ENCODE measurements around the gene KIF13A. TPM values are rescaled to one million over a fixed set of nuclear protein-coding genes. Genes with fewer than 3 reads are reported as not detected.

The KIF13A gene
- total RNA-seq, 2 donors from 2014 or later, result 35.3 to 45.0 TPM

GRCh38 chr6:17836293-17836692 is 151.1 kb downstream of the KIF13A start:
- 86 to 100% methylated on average over 1 to 2 of the region's 2 CpGs for WGBS, 2 experiments (ENCODE audit: insufficient coverage in 1 of 2, insufficient read length in 1 of 2)
- Histone ChIP-seq H3K27ac (ENCODE audit: low read depth, low read length) (no peak overlapping the region), H3K4me1 (ENCODE audit: control insufficient read depth, insufficient read depth, low read length) (no peaks in the 10 kb centered on the region), H3K36me3 (ENCODE audit: control insufficient read depth, insufficient read depth, low read length) (peaks cover 43% of the 10 kb centered on the region), H3K9me3 (ENCODE audit: control insufficient read depth, low read length) (no peaks in the 10 kb centered on the region), H3K4me3 (ENCODE audit: low read length) (no peak overlapping the region), H3K9ac (ENCODE audit: extremely low read depth, low read length, poor library complexity, severe bottlenecking) (no peak overlapping the region), H3K27me3 (ENCODE audit: control insufficient read depth, insufficient read depth, low read length, poor library complexity, severe bottlenecking) (no peaks in the 10 kb centered on the region)
- H3K27me3 Mint-ChIP-seq (ENCODE audit: insufficient read depth), result no peaks in the 10 kb centered on the region
- no peaks in the 10 kb centered on the region for H3K9me3 Mint-ChIP-seq
- no peak overlapping the region for H3K27ac Mint-ChIP-seq
- no peak for DNase-seq
- no peak overlapping the region for H3K4me3 Mint-ChIP-seq
- H3K4me1 Mint-ChIP-seq, result no peaks in the 10 kb centered on the region
- TF ChIP-seq CTCF (conservative IDR thresholded peaks at IDR 0.05), result no peak
- H3K36me3 Mint-ChIP-seq (ENCODE audit: low read depth), result peaks cover 40% of the 10 kb centered on the region

DNA sequence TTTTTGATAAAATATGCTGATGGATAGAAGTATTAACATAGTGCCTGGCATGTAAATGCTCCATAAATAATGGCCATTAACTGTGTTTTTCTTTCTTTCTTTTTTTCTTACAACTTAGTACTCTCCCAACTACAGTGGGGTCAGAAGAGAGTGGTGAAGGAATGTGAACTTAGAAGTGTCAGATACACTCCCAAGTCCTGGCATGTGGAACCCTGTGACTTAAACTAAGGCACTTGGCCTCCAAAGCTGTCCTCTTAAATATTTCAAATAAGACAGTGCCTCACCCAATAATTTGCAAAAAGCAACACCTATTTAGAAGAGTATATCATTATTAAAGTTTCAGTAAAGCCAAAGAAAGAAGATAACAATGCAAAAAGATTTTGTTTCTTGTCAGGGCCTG is 151.7 kb downstream of the KIF13A start:
- H3K27me3 Mint-ChIP-seq (ENCODE audit: insufficient read depth), result no peaks in the 10 kb centered on the region
- H3K9ac ChIP-seq (ENCODE audit: extremely low read depth, low read length, poor library complexity, severe bottlenecking), result no peak overlapping the region
- H3K27ac ChIP-seq (ENCODE audit: low read depth, low read length), result no peak overlapping the region
- peaks cover 48% of the 10 kb centered on the region for H3K36me3 ChIP-seq (ENCODE audit: control insufficient read depth, insufficient read depth, low read length)
- DNase-seq, result peak; percentile 7
- H3K9me3 Mint-ChIP-seq, result no peaks in the 10 kb centered on the region
- peaks cover 42% of the 10 kb centered on the region for H3K36me3 Mint-ChIP-seq (ENCODE audit: low read depth)
- no peak overlapping the region for H3K4me3 ChIP-seq (ENCODE audit: low read length)
- no peaks in the 10 kb centered on the region for H3K4me1 Mint-ChIP-seq
- H3K9me3 ChIP-seq (ENCODE audit: control insufficient read depth, low read length), result no peaks in the 10 kb centered on the region
- H3K4me3 Mint-ChIP-seq, result no peak overlapping the region
- no peaks in the 10 kb centered on the region for H3K27me3 ChIP-seq (ENCODE audit: control insufficient read depth, insufficient read depth, low read length, poor library complexity, severe bottlenecking)
- no peak for TF ChIP-seq CTCF (conservative IDR thresholded peaks at IDR 0.05)
- H3K27ac Mint-ChIP-seq, result no peak overlapping the region
- H3K4me1 ChIP-seq (ENCODE audit: control insufficient read depth, insufficient read depth, low read length), result no peaks in the 10 kb centered on the region

DNA sequence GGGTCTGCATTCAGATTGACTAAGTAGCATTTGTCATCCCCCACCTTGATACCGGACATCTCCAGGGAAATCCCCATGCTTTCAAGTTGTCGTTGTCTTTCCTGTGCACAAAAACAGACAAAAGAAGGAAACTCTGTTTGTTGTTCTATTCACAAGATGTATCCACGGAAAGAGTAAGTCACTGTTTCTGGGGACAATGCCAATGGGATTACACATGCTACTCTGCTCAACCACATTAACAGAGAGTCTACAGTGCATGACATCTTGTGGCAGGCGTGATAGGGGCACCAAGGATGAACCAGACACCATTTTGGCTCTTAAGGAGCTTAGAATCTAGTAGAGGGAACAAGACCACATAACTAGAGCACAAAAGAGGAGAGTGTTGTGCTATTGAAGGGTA is 156.3 kb downstream of the KIF13A start:
- Histone ChIP-seq H3K27ac (ENCODE audit: low read depth, low read length) (no peak overlapping the region), H3K36me3 (ENCODE audit: control insufficient read depth, insufficient read depth, low read length) (peaks cover 63% of the 10 kb centered on the region), H3K4me3 (ENCODE audit: low read length) (no peak overlapping the region), H3K9ac (ENCODE audit: extremely low read depth, low read length, poor library complexity, severe bottlenecking) (no peak overlapping the region), H3K27me3 (ENCODE audit: control insufficient read depth, insufficient read depth, low read length, poor library complexity, severe bottlenecking) (no peaks in the 10 kb centered on the region), H3K4me1 (ENCODE audit: control insufficient read depth, insufficient read depth, low read length) (peaks cover 8% of the 10 kb centered on the region), H3K9me3 (ENCODE audit: control insufficient read depth, low read length) (no peaks in the 10 kb centered on the region)
- peaks cover 50% of the 10 kb centered on the region for H3K36me3 Mint-ChIP-seq (ENCODE audit: low read depth)
- peak; percentile 18 for DNase-seq
- 83 to 84% methylated on average over 4 of the region's 4 CpGs for WGBS, 2 experiments (ENCODE audit: insufficient coverage in 1 of 2, insufficient read length in 1 of 2)
- H3K4me3 Mint-ChIP-seq, result no peak overlapping the region
- H3K27me3 Mint-ChIP-seq (ENCODE audit: insufficient read depth), result no peaks in the 10 kb centered on the region
- no peak overlapping the region for H3K27ac Mint-ChIP-seq
- peaks cover 6% of the 10 kb centered on the region for H3K4me1 Mint-ChIP-seq
- TF ChIP-seq CTCF (conservative IDR thresholded peaks at IDR 0.05), result no peak
- H3K9me3 Mint-ChIP-seq, result no peaks in the 10 kb centered on the region

Data from endodermal cell (in vitro differentiated cells).